ENCODE measurements around the gene TMX2. TPM values are rescaled to one million over a fixed set of nuclear protein-coding genes. Genes with fewer than 3 reads are reported as not detected.

TMX2 gene
- total RNA-seq, 1 experiment from 2014 or later = 138 TPM

DNA sequence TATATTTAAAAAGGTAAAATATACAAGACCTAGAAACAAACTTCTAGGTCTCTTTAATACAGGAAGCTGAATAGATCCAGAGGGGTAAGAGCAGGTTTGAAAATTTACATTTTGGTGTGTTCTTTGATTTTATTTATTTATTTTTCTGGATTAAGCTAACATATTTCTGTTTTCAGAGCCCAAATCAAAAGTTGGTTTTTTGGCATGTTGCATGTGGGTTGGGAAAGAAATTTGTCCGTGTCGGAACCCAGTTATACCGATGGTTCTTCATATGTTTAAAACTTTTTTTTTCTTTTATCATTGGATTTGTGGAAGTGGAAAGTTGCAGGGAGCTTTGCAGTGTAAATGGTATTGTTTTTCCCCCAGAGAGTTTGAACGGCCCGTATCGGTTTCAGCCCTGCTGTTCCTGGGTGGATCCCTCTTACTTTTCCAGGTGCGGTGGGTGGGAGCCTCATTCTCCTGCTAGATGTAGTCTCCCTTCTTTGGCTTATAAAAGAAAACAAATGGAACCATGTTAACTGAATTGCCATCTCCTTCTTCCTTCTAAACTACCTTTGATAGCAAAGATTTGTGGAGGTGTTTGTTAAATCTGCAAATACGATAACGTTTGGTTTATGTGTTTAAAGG is 50.0 kb downstream of the TMX2 start:
- peaks cover 42% of the 10 kb centered on the region for H4K20me1 ChIP-seq (ENCODE audit: insufficient read depth)
- peaks cover 57% of the 10 kb centered on the region for H3K79me2 ChIP-seq (ENCODE audit: low read depth)
- no peak for DNase-seq
- peak overlapping the region; percentile 87 for H3K4me2 ChIP-seq
- H3K4me1 ChIP-seq (replicated peaks; ENCODE audit: insufficient read depth) = peaks cover 38% of the 10 kb centered on the region
- H3F3A ChIP-seq (ENCODE audit: insufficient read depth, low read depth) = peaks cover 22% of the 10 kb centered on the region
- no peaks in the 10 kb centered on the region for H3K9me3 ChIP-seq (ENCODE audit: insufficient read depth, low read depth)
- CTCF ChIA-PET = interaction anchor here (0.6 to 4.0 kb wide), 5 partner anchors 10 to 38 kb away, joined by 3 to 38 read pairs (median 6); partner anchors contain the start of gene BTBD18
- POLR2A ChIA-PET (ENCODE audit: unreplicated experiment) = interaction anchor here (0.6 to 1.9 kb wide), 4 partner anchors 16 to 50 kb away, joined by 3 to 38 read pairs (median 9); partner anchors contain the start of gene MED19
- H3K27ac ChIP-seq = peak overlapping the region; percentile 98
- H3K9me2 ChIP-seq (ENCODE audit: insufficient read depth) = no peaks in the 10 kb centered on the region
- peak overlapping the region; percentile 100 for H3K4me3 ChIP-seq
- H2AFZ ChIP-seq = no peak overlapping the region
- intact Hi-C loops (cut with micrococcal nuclease; ENCODE audit: unreplicated experiment) = loop anchor here (2.0 kb wide), 1 partner anchor 22 kb away; the partner anchor contains the start of gene SELENOH
- peaks cover 23% of the 10 kb centered on the region for H3K36me3 ChIP-seq (ENCODE audit: low read depth)
- H3K27me3 ChIP-seq (ENCODE audit: insufficient read depth, low read depth) = no peaks in the 10 kb centered on the region
- TSS peak; percentile 57 for BruUV-seq (replicated peaks)
- TF ChIP-seq EZH2 (IDR thresholded peaks at IDR 0.05; ENCODE audit: low read depth) = no peak
- TF ChIP-seq, protein P1, sequence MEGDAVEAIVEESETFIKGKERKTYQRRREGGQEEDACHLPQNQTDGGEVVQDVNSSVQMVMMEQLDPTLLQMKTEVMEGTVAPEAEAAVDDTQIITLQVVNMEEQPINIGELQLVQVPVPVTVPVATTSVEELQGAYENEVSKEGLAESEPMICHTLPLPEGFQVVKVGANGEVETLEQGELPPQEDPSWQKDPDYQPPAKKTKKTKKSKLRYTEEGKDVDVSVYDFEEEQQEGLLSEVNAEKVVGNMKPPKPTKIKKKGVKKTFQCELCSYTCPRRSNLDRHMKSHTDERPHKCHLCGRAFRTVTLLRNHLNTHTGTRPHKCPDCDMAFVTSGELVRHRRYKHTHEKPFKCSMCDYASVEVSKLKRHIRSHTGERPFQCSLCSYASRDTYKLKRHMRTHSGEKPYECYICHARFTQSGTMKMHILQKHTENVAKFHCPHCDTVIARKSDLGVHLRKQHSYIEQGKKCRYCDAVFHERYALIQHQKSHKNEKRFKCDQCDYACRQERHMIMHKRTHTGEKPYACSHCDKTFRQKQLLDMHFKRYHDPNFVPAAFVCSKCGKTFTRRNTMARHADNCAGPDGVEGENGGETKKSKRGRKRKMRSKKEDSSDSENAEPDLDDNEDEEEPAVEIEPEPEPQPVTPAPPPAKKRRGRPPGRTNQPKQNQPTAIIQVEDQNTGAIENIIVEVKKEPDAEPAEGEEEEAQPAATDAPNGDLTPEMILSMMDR (conservative IDR thresholded peaks at IDR 0.05) = no peak; the same call in 1 of the 2 replicates

DNA sequence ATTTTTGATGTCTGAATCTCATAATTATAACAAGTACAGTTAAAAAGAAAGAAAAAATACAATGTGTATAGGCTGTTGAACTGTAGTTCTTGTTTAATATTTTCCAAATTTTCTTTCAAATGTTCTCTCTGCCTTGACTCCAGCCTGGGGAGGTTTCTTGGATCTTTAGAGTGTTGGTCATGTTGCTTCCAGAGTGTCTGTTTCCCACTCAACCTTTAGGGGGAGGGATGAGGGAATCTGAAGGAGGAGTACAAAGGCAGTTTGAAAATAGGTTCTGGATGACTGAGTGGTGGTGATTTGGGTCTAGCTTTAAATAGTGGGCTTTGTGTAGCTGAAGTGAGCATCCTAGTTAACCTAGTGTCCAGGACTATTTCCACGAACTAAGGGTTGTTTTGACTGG is 51.2 kb downstream of the TMX2 start:
- no TSS peak for BruUV-seq (replicated peaks)
- peaks cover 25% of the 10 kb centered on the region for H3K36me3 ChIP-seq (ENCODE audit: low read depth)
- no peaks in the 10 kb centered on the region for H3K9me2 ChIP-seq (ENCODE audit: insufficient read depth)
- peaks cover 46% of the 10 kb centered on the region for H3K4me1 ChIP-seq (replicated peaks; ENCODE audit: insufficient read depth)
- H3K27me3 ChIP-seq (ENCODE audit: insufficient read depth, low read depth) = no peaks in the 10 kb centered on the region
- no peaks in the 10 kb centered on the region for H3K9me3 ChIP-seq (ENCODE audit: insufficient read depth, low read depth)
- peak in 1 of 2 experiments; percentile 47 for DNase-seq
- H3K27ac ChIP-seq = peak overlapping the region; percentile 98
- H4K20me1 ChIP-seq (ENCODE audit: insufficient read depth) = peaks cover 51% of the 10 kb centered on the region
- H2AFZ ChIP-seq = no peak overlapping the region
- H3K4me3 ChIP-seq = peak overlapping the region; percentile 100
- TF ChIP-seq EZH2 (IDR thresholded peaks at IDR 0.05; ENCODE audit: low read depth) = no peak
- TF ChIP-seq, protein P1 (conservative IDR thresholded peaks at IDR 0.05) = peak; percentile 55; the same call in 1 of the 2 replicates
- CTCF ChIA-PET = interaction anchor here (0.6 to 4.0 kb wide), 6 partner anchors 9 to 37 kb away, joined by 3 to 38 read pairs (median 8); partner anchors contain the start of gene BTBD18
- peaks cover 69% of the 10 kb centered on the region for H3K79me2 ChIP-seq (ENCODE audit: low read depth)
- intact Hi-C loops (cut with micrococcal nuclease; ENCODE audit: unreplicated experiment) = loop anchor here (2.0 kb wide), 1 partner anchor 23 kb away; the partner anchor contains the start of gene SELENOH
- H3F3A ChIP-seq (ENCODE audit: insufficient read depth, low read depth) = peaks cover 20% of the 10 kb centered on the region
- POLR2A ChIA-PET (ENCODE audit: unreplicated experiment) = interaction anchor here (0.7 to 1.9 kb wide), 3 partner anchors 10 to 52 kb away, joined by 4 to 38 read pairs (median 9); partner anchors contain the start of gene MED19
- H3K4me2 ChIP-seq = peak overlapping the region; percentile 87

DNA sequence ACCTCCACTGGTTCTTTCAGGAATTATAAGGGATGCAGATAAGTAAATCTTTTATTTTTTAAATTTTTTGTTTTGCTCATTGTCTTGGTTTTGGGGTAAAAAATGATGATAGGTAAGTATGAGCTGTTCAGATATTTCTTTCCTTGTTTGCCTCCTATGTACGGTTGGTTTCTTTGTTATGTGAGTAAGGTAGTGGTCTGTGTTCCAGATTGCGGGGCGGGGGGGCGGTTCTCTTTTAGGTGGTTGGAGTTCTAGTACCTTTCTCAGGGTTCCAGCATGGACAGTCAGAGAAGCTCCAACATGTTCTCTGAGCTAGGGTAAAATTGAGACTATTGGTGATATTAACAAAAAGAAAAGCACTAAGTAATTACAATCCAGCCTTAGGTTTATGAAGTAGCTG is 51.6 kb downstream of the TMX2 start:
- Histone ChIP-seq H3K27ac (peak overlapping the region; percentile 98), H3K4me1 (replicated peaks; ENCODE audit: insufficient read depth) (peaks cover 46% of the 10 kb centered on the region), H3K4me2 (peak overlapping the region; percentile 87), H3K27me3 (ENCODE audit: insufficient read depth, low read depth) (no peaks in the 10 kb centered on the region), H4K20me1 (ENCODE audit: insufficient read depth) (peaks cover 52% of the 10 kb centered on the region), H3K9me3 (ENCODE audit: insufficient read depth, low read depth) (no peaks in the 10 kb centered on the region), H3K4me3 (peak overlapping the region; percentile 100), H3K79me2 (ENCODE audit: low read depth) (peaks cover 74% of the 10 kb centered on the region), H3K9me2 (ENCODE audit: insufficient read depth) (no peaks in the 10 kb centered on the region), H2AFZ (no peak overlapping the region), H3F3A (ENCODE audit: insufficient read depth, low read depth) (peaks cover 16% of the 10 kb centered on the region), H3K36me3 (ENCODE audit: low read depth) (peaks cover 25% of the 10 kb centered on the region)
- POLR2A ChIA-PET (ENCODE audit: unreplicated experiment) = interaction anchor here (0.7 to 1.9 kb wide), 4 partner anchors 10 to 52 kb away, joined by 4 to 38 read pairs (median 10); partner anchors contain the start of gene MED19
- no peak for DNase-seq
- TF ChIP-seq, protein P1 (conservative IDR thresholded peaks at IDR 0.05) = no peak
- TF ChIP-seq EZH2 (IDR thresholded peaks at IDR 0.05; ENCODE audit: low read depth) = no peak
- CTCF ChIA-PET = interaction anchor here (0.9 to 2.6 kb wide), 4 partner anchors 8 to 88 kb away, joined by 3 to 25 read pairs (median 5); no protein-coding TSS in a partner anchor
- BruUV-seq (replicated peaks) = no TSS peak
- intact Hi-C loops (cut with micrococcal nuclease; ENCODE audit: unreplicated experiment) = no loop called here

Data from PC-9 (cell line).